HG02938 (cell line): ENCODE measurements around the gene CD27.
A peak's percentile ranks its signal among the peaks of the same experiment; 100 is the strongest.
"Not testable (repeated sequence)": the region's sequence is repeated elsewhere in the genome, so short reads cannot be mapped to it uniquely, and the experiment has no call there.

ENCODE experiments used
- ATAC-seq: cut with Tn5 transposase; IDR thresholded peaks from one replicate; pipeline ENCODE4 v1.9.1; 2021; ENCODE audit warnings: mild to moderate bottlenecking, moderate library complexity; ENCODE audit not compliant: unreplicated experiment

The CD27 gene

GRCh38 chr12:6444704-6445688 lies at the start of gene CD27:
TSS of gene CD27 (plus strand) at chr12:6444955. CDS start at chr12:6445096, 141 bp downstream.
- no peak for ATAC-seq

- ATAC-seq = no peak
These were observed 48.7 kb upstream of the CD27 start for GRCh38 chr12:6396031-6396430.

DNA sequence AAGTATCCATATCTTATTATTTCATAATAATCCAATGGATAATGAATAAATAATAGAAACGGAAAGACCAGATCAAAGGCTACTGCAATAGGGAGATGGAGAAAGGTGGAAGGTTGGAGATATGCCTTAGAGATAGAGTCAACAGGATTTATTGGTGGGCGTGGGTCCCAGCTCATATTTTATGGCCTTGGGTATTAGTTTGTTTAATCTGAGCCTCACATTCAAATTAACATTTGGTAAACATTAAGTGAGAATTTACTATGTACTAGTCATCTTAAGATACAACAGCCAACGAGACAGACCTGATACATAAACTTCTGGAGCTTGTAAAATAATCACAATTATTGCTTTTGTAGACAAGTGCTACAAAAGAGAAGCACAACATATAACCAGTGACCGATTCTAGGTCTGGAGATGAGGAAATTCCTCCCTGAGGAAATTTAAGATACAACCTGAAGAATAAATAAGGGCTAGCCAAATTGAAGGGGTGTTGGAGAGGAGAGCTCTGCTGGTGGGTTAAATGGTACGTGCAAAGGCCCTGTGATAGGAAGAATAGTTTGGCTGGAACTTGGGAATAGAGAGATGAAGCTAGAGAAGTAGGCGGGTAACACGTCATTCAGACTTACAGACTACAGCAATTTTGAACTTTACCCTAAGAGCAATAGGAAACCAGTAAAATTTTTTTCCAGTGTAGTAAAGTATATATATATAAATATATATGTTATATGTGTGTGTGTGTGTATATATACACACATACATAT lies 44.7 kb upstream of the CD27 start:
- ATAC-seq = no peak

DNA sequence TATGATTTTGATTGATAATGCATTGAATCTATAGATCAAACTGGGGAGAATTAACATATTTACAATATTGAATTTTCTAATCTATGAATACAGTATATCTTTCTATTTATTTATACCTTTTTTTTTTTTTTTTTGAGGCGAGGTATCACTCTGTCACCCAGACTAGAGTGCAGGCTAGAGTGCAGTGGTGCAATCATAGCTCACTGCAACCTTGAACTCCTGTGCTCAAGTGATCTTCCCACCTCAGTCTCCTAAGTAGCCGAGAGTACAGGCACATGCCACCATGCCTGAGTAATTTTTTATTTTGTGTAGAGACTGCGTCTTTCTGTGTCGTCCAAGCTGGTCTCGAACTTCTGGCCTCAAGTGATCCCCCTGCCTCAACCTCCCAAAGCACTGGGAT lies 40.4 kb upstream of the CD27 start:
- no peak for ATAC-seq

DNA sequence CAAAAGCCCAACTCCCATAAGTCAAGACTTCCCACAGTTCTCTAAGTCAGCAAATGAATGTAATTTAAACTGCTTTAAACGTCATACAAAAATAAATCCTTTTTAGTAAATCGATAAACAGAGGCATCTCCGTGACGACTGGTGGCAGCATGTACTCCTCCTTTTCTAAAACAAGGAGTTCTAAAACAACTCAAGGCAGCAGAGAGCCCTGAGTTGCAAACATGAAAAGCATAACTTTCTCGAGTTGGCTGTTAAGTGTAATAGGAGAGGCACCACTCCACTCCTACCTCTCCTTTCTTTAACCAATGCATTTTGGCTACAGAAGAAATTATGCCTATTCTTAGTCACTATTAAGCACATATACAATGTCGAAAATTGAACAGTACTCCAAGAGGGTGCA lies 38.8 kb upstream of the CD27 start:
- ATAC-seq = no peak

DNA sequence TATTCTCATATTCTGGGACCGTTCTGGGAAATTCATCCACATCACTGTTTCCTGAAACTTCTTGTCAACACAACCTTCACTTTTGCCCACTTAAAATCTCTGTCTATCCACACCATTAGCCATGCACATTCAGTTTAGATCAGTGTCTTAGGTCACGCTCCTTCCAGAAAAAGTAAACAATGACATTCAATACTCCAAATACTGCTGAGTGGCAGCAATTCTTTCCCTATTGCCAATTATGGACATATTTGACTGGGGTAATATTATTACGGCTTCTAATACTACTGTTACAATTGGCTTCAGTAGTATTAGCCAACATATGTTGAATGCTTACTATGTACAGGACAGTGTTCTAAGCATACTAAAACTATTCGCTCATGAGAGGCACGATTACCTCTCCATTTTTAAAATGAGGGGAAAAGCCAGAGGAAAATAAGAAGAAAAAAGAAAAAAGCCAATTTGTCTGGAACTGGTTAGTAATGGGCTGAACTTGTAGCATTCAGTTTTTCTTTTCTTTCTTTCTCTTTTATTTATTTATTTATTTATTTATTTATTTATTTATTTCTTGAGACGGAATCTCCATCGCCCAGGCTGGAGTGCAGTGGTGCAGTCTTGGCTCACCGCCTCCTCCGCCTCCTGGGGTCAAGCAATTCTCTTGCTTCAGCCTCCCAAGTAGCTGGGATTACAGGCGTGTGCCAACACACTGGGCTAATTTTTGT lies 37.4 kb upstream of the CD27 start:
- ATAC-seq = no peak

DNA sequence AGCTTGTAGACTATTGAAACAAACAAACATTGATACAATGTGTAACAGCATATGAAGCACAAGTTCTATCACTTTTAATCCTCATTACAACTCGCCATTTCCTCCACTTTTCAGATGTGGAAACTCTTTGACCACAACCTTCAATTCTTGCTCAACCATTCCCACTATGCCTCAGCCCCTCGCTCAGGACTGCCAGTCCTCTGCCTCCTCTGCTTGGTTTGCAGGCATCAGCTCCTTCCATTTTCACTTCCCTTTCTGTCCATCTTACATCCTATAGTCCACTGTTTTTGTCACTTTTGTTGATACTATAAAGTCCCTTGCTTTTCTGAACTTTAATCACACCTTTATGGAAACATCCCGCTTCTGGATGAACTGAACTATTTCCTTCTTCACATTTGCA lies 28.2 kb upstream of the CD27 start:
- no peak for ATAC-seq

GRCh38 chr12:6418796-6419195 lies 26.0 kb upstream of the CD27 start:
- ATAC-seq = no peak

DNA sequence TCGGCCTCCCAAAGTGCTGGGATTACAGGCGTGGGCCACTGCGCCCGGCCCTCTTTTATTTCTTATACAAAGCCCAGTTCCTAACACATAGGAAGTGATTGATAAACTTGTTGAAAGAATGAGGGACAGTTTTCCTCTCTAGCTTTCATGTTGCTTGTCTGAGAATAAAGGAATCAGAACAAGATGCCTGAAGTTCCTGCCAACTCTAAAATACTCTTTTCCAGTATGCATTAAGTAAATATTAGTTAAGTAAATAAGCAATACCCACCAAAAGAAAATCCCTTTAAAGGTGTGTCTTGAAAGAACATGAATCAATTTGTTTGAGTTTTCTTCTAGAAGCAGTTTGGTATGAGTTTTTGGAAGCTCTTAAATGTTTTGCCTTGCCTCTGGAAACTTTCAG lies 24.4 kb upstream of the CD27 start:
- ATAC-seq = no peak

DNA sequence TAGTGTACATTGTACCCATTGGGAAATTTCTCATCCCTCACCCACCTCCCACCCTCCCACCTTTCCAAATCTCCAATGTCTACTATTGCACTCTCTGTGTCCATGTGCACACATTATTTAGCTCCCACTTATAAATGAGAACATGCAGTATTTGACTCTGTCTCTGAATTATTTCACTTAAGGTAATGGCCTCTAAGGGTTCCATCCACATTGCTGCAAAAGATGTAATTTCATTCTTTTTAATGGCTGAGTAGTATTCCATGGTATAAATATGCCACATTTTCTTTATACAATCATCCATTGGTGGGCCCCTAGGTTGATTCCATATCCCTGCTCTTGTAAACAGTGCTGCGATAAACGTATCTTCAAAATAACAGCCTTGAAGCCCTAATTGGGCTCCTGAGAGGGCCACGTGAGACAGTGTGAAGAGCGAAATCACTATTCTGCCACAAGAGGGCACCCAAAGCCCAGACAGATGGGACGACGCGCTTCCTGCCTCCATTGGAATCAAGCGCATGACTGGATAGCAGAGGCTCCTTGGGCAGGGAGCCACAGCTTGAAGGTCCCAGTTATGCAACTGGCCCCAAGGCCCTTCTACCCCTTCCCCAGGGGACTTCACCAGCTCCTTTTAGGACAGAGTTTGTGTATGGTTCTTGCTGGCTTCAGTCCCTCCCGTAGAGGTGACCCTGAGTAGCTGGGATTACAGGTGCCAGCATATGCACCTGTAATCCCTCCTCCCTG lies 21.3 kb upstream of the CD27 start:
- ATAC-seq = peak; percentile 34

GRCh38 chr12:6424008-6424347 lies 20.8 kb upstream of the CD27 start:
- ATAC-seq = no peak

GRCh38 chr12:6424866-6425265 lies 19.9 kb upstream of the CD27 start:
- ATAC-seq = no peak

- ATAC-seq = no peak
These were observed 18.9 kb upstream of the CD27 start for GRCh38 chr12:6425590-6426531.

GRCh38 chr12:6426882-6427671 lies 17.7 kb upstream of the CD27 start:
- peak; percentile 66 for ATAC-seq

DNA sequence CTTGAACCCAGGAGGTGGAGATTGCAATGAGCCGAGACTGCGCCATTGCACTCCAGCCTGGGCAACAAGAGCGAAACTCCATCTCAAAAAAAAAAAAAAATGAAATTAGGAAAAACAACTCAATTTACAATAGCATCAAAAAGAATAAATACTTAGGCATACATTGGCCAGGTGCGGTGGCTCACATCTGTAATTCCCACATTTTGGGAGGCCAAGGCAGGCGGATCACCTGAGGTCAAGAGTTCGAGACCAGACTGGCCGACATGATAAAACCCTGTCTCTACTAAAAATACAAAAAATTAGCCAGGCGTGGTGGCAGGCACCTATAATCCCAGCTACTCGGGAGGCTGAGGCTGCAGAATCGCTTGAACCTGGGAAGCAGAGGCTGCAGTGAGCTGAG lies 17.0 kb upstream of the CD27 start:
- ATAC-seq = not testable (repeated sequence)

DNA sequence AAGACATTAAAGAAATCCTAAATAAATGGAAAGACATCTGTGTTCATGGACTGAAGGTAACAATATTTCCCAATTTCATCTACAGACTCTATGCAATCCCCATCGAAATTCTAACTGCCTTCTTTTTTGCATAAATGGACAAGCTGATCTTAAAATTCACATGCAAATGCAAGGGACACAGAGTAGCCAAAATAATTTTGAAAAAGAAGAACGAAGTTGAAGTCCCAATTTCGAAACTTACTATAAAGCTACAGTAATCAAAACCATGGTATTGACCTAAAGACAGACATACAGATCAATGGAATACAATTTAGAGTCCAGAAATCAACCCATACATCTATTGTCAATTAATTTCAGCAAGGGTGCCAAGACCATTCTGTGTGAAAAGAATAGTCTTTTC lies 16.4 kb upstream of the CD27 start:
- no peak for ATAC-seq

- ATAC-seq = no peak
These were observed 14.4 kb upstream of the CD27 start for GRCh38 chr12:6430124-6430989.

DNA sequence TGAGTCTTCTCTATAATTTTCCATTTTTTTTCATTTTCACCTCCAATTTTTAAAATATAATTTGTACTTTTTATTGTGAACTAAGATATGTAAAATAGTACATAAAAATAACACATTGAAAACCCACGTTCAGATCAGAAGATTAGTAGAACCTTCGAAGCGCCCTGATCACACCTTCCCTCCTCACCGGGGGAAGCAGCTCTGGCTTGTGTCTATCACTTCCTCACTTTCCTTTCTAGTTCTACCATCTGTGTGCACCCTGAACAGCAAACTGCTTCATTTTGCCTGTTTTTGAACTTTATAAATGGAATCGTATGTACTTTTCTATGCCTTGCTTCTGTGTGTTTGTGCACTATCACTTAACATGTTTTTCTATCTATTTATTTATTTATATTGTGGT lies 11.8 kb upstream of the CD27 start:
- no peak for ATAC-seq
